Inferior parietal cortex (tissue), 1 donor: ENCODE results near the gene ABCB9.
"Not testable (repeated sequence)": the region's sequence is repeated elsewhere in the genome, so short reads cannot be mapped to it uniquely, and the experiment has no call there.

Experiments used
- DNase-seq: peaks from one replicate; pipeline ENCODE4 v3.0.0-alpha.2; 2016; ENCODE audit errors: extremely low spot score

The ABCB9 gene

GRCh38 chr12:122965851-122966742 is at the start of gene ABCB9:
TSS of gene ABCB9 (minus strand) at chr12:122966463. CDS start at chr12:122960235, 6,228 bp downstream.
- peak; percentile 62 for DNase-seq

- not testable (repeated sequence) for DNase-seq
Observed at GRCh38 chr12:123014473-123014872, 48.2 kb upstream of the ABCB9 start.

GRCh38 chr12:123013185-123014095 is 47.2 kb upstream of the ABCB9 start:
- no peak for DNase-seq

- no peak for DNase-seq
Observed at GRCh38 chr12:123011701-123012100, 45.4 kb upstream of the ABCB9 start.

- no peak for DNase-seq
Observed at GRCh38 chr12:123010681-123011080, 44.4 kb upstream of the ABCB9 start.

GRCh38 chr12:123010110-123010509 is 43.8 kb upstream of the ABCB9 start:
- no peak for DNase-seq

- DNase-seq: no peak
Observed at GRCh38 chr12:123006977-123007376, 40.7 kb upstream of the ABCB9 start.

- no peak for DNase-seq
Observed at GRCh38 chr12:123005081-123005626, 38.9 kb upstream of the ABCB9 start.

- no peak for DNase-seq
Observed at GRCh38 chr12:123004287-123004686, 38.0 kb upstream of the ABCB9 start.

- DNase-seq: no peak
Observed at GRCh38 chr12:123003257-123003656, 37.0 kb upstream of the ABCB9 start.

- DNase-seq: no peak
Observed at GRCh38 chr12:123001464-123001863, 35.2 kb upstream of the ABCB9 start.

GRCh38 chr12:123000578-123000977 is 34.3 kb upstream of the ABCB9 start:
- no peak for DNase-seq

- DNase-seq: no peak
Observed at GRCh38 chr12:122999986-123000420, 33.7 kb upstream of the ABCB9 start.

- no peak for DNase-seq
Observed at GRCh38 chr12:122999196-122999946, 33.1 kb upstream of the ABCB9 start.

GRCh38 chr12:122998316-122998715 is 32.1 kb upstream of the ABCB9 start:
- DNase-seq: no peak

- DNase-seq: no peak
Observed at GRCh38 chr12:122997343-122998250, 31.3 kb upstream of the ABCB9 start.

- DNase-seq: no peak
Observed at GRCh38 chr12:122996621-122997342, 30.5 kb upstream of the ABCB9 start.

- DNase-seq: no peak
Observed at GRCh38 chr12:122996188-122996601, 29.9 kb upstream of the ABCB9 start.

GRCh38 chr12:122995503-122996187 is 29.4 kb upstream of the ABCB9 start:
- DNase-seq: no peak
